A549 (cell line): ENCODE measurements around the gene BCOR.

Experiments
- CHD4 ChIP-seq: fragments of 200-600 bp; sonication (generic); IDR thresholded peaks from 2 replicates; pipeline ENCODE4 v1.6.1; 2016; ENCODE audit warnings: antibody characterized with exemption, mild to moderate bottlenecking, borderline replicate concordance
- EP300 ChIP-seq, 2 experiments: fragments of >200 bp; sonication (Bioruptor Twin); formaldehyde crosslinking; IDR thresholded peaks; 2 replicates in 1 of 2; 3 replicates in 1 of 2; pipeline ENCODE4 v1.6.1; 2016 to 2017
- FOSB ChIP-seq: fragments of 250-450 bp; sonication (Bioruptor Pico); IDR thresholded peaks from 2 replicates; pipeline ENCODE4 v1.5.0; 2020; ENCODE audit warnings: mild to moderate bottlenecking, moderate library complexity
- KDM5A ChIP-seq: fragments of 200-600 bp; sonication (generic); IDR thresholded peaks from 2 replicates; pipeline ENCODE4 v1.6.1; 2016; ENCODE audit warnings: antibody characterized with exemption, mild to moderate bottlenecking
- POLR2A ChIP-seq: IDR thresholded peaks from 2 replicates; pipeline ENCODE4 v1.6.1; 2012; ENCODE audit warnings: mild to moderate bottlenecking, low read length
- SMC3 ChIP-seq: fragments of >200 bp; sonication (Bioruptor Twin); formaldehyde crosslinking; IDR thresholded peaks from 3 replicates; pipeline ENCODE4 v1.6.1; 2018; ENCODE audit warnings: inconsistent platforms
- ZFP36 ChIP-seq: fragments of 450-650 bp; IDR thresholded peaks from 2 replicates; pipeline ENCODE4 v1.6.1; 2014; ENCODE audit warnings: borderline replicate concordance; ENCODE audit not compliant: partially characterized antibody
- TF ChIP-seq, protein P1 (sequence below): fragments of >200 bp; sonication (Bioruptor Twin); formaldehyde crosslinking; IDR thresholded peaks from 3 replicates; pipeline ENCODE4 v1.5.1; 2016
- TF ChIP-seq, protein P2 (sequence below): IDR thresholded peaks from 2 replicates; pipeline ENCODE4 v1.6.1; 2012

DNA sequence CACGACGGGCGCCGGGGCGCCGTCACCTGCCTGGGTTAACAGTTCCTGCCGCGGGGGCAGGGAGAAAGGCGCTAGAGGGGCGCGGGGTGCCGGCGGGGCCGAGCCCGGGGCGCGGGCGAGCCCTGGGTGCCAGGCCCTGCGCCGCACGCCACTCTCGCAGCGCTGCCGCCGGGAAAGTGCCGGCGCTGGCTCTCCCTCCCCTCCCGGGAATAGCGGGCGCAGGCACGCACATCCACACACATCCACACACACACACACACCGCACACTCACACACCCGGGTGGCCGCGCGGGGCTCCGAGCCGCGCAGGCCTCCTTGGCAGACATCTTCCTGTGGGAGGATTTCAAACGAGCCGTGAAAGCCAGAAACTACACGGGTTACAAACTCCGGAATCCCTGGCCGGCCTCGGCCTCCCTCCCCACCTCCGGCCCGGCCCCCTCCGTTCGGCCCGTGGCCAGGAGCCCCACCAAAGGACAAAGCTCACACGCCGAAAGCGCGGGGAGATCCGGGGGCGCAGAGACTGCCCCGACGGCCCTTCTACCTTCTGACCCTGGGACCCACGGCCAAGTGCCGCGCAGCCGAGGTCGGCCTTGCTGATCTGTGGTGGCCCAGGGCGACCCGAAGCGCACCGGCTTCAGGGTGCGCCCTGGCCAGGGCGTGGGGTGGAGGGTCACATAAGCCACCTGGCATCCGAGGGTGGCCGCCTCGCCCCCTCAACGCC lies 92.3 kb downstream of the BCOR start:
- TF ChIP-seq, protein P1, sequence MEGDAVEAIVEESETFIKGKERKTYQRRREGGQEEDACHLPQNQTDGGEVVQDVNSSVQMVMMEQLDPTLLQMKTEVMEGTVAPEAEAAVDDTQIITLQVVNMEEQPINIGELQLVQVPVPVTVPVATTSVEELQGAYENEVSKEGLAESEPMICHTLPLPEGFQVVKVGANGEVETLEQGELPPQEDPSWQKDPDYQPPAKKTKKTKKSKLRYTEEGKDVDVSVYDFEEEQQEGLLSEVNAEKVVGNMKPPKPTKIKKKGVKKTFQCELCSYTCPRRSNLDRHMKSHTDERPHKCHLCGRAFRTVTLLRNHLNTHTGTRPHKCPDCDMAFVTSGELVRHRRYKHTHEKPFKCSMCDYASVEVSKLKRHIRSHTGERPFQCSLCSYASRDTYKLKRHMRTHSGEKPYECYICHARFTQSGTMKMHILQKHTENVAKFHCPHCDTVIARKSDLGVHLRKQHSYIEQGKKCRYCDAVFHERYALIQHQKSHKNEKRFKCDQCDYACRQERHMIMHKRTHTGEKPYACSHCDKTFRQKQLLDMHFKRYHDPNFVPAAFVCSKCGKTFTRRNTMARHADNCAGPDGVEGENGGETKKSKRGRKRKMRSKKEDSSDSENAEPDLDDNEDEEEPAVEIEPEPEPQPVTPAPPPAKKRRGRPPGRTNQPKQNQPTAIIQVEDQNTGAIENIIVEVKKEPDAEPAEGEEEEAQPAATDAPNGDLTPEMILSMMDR = no peak
- TF ChIP-seq SMC3 = no peak
- TF ChIP-seq CHD4 = no peak
- TF ChIP-seq FOSB (CRISPR knock-in tag) = no peak
- TF ChIP-seq, protein P2, sequence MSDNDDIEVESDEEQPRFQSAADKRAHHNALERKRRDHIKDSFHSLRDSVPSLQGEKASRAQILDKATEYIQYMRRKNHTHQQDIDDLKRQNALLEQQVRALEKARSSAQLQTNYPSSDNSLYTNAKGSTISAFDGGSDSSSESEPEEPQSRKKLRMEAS = no peak
- no peak for TF ChIP-seq EP300 (IDR thresholded peaks at IDR 0.05)
- no peak for TF ChIP-seq ZFP36
- TF ChIP-seq POLR2A = no peak
- TF ChIP-seq KDM5A = no peak
